ENCODE results near the gene BMP6. TPM values are rescaled to one million over a fixed set of nuclear protein-coding genes. Genes with fewer than 3 reads are reported as not detected.

Gene BMP6
- total and polyA plus RNA-seq, 2 of the 8 experiments (the other 6 are each of a cell fraction or from before 2014, with no cell fraction given) = 2.0 to 2.1 TPM

- TF ChIP-seq CTCF (IDR thresholded peaks at IDR 0.05; ENCODE audit: control extremely low read depth in 1 of 3, insufficient read depth in 1 of 3, low read depth in 1 of 3, low read length in 3 of 3) (no peak), PHF8 (conservative IDR thresholded peaks at IDR 0.05; ENCODE audit: low read depth, low read length) (no peak), BCL11A (IDR thresholded peaks at IDR 0.05; ENCODE audit: low read depth in 2 of 2, low read length in 2 of 2) (peak in 1 of 2 experiments; percentile 25), CHD2 (IDR thresholded peaks at IDR 0.05; ENCODE audit: low read length) (no peak), RXRA (IDR thresholded peaks at IDR 0.05; ENCODE audit: insufficient read depth, low read depth, low read length) (no peak), EZH2 (IDR thresholded peaks at IDR 0.05; ENCODE audit: low read depth, low read length, severe bottlenecking) (no peak), EP300 (IDR thresholded peaks at IDR 0.05; ENCODE audit: borderline replicate concordance in 1 of 2, low read depth in 2 of 2, low read length in 2 of 2) (0 out of 3 replicates have a peak, but pooled peaks of 1 of the 2 experiments have one; percentile 29), POU5F1 (IDR thresholded peaks at IDR 0.05; ENCODE audit: low read depth, low read length) (0 out of 2 replicates have a peak, but pooled peaks have one; percentile 27), TAF1 (IDR thresholded peaks at IDR 0.05; ENCODE audit: low read depth, low read length) (no peak), GABPA (IDR thresholded peaks at IDR 0.05; ENCODE audit: borderline replicate concordance, insufficient read depth, low read length) (no peak), SIX5 (IDR thresholded peaks at IDR 0.05; ENCODE audit: low read depth, low read length) (no peak), SRF (IDR thresholded peaks at IDR 0.05; ENCODE audit: low read depth, low read length) (no peak), NANOG (IDR thresholded peaks at IDR 0.05; ENCODE audit: insufficient read depth, low read depth, low read length, poor library complexity, severe bottlenecking) (peak; percentile 74), TEAD4 (IDR thresholded peaks at IDR 0.05; ENCODE audit: low read depth, low read length) (peak; percentile 53; the same call in 1 of the 2 replicates), JUND (IDR thresholded peaks at IDR 0.05; ENCODE audit: low read length) (no peak), BRCA1 (IDR thresholded peaks at IDR 0.05; ENCODE audit: low read depth, low read length) (no peak), SIN3A (conservative IDR thresholded peaks at IDR 0.05 in 1 of 2, IDR thresholded peaks at IDR 0.05 in 1 of 2; ENCODE audit: low read depth in 1 of 2, low read length in 2 of 2) (no peak), ATF3 (IDR thresholded peaks at IDR 0.05; ENCODE audit: insufficient read depth, low read depth, low read length) (no peak), TBP (IDR thresholded peaks at IDR 0.05; ENCODE audit: low read depth, low read length) (no peak)
Observed at GRCh38 chr6:7684843-7685242, 41.1 kb upstream of the BMP6 start (continued).

Measured in H1 (cell line).